HCT116 (cell line): ENCODE data around the gene TMEM219. TPM values are rescaled to one million over a fixed set of nuclear protein-coding genes. Genes with fewer than 3 reads are reported as not detected.

Experiments
- ATAC-seq: fragments of 200-7000 bp; cut with Tn5 transposase; 2 replicates; pipeline ENCODE4 v1.9.1; 2020; ENCODE audit warnings: mild to moderate bottlenecking, moderate library complexity
- BruUV-seq: library from RNA; stranded (reverse); fragments of 400-500 nt; replicated peaks from 2 replicates; lab custom pipeline; 2021; lab: Mats Ljungman, UMichigan
- CTCF ChIA-PET: fragments of 300-600 bp; sonication (Branson Sonifier 250); formaldehyde crosslinking; loops from one replicate; lab custom pipeline; 2021; ENCODE audit warnings: antibody characterized with exemption; lab: Charles Lee
- POLR2A ChIA-PET: fragments of 300-600, 350-600 bp; sonication (Branson Sonifier 250); formaldehyde crosslinking; loops from one replicate; lab custom pipeline; 2021; ENCODE audit warnings: antibody characterized with exemption; lab: Charles Lee
- RAD21 ChIA-PET, 2 experiments: fragments of 300-600 bp; sonication (Branson Sonifier 250); formaldehyde crosslinking; loops; one replicate each; lab custom pipeline; 2023; ENCODE audit warnings: low total read pairs in 2 of 2; ENCODE audit not compliant: uncharacterized antibody in 2 of 2, unreplicated experiment in 2 of 2, low non-redundant PET in 1 of 2; lab: Charles Lee
- DNase-seq: peaks from one replicate; pipeline ENCODE4 v3.0.0-alpha.2; 2010; ENCODE audit warnings: low read depth, low spot score
- H2AFZ ChIP-seq: fragments of 200-600 bp; shearing (Covaris generic), sonication (generic); 2 replicates; pipeline ENCODE4 v1.6.1; 2017; ENCODE audit warnings: low read depth, mixed run types, mixed read lengths, antibody characterized with exemption, low read length; ENCODE audit not compliant: poor library complexity, severe bottlenecking
- H3K27ac ChIP-seq: 2 replicates; pipeline ENCODE4 v1.5.1; 2012; ENCODE audit warnings: low read depth, low read length
- H3K27me3 ChIP-seq: fragments of 200-600 bp; sonication (generic); 2 replicates; pipeline ENCODE4 v1.6.1; 2016; ENCODE audit warnings: mixed run types, low read length, mixed read lengths; ENCODE audit not compliant: insufficient read depth
- H3K36me3 ChIP-seq, 2 experiments: fragments of 200-500 bp in 1 of 2; fragments of 200-600 bp in 1 of 2; sonication (Bioruptor generic) in 1 of 2; sonication (generic) in 1 of 2; 2 replicates each; pipeline versions ENCODE4 v1.5.1 to v1.6.1; 2014 to 2016; ENCODE audit warnings: low read length in 2 of 2, inconsistent platforms in 1 of 2, mixed read lengths in 1 of 2, mixed run types in 1 of 2; ENCODE audit not compliant: insufficient read depth in 2 of 2, control insufficient read depth in 1 of 2
- H3K4me1 ChIP-seq, 2 experiments: fragments of 200-600 bp in 1 of 2; sonication (generic) in 1 of 2; 2 replicates each; pipeline versions ENCODE4 v1.5.1 to v1.6.1; 2012 to 2017; ENCODE audit warnings: low read length in 2 of 2, inconsistent platforms in 1 of 2, mild to moderate bottlenecking in 1 of 2, mixed read lengths in 1 of 2, mixed run types in 1 of 2, moderate library complexity in 1 of 2; ENCODE audit not compliant: insufficient read depth in 2 of 2, control insufficient read depth in 1 of 2
- H3K4me2 ChIP-seq: fragments of 200-600 bp; sonication (generic); 2 replicates; pipeline ENCODE4 v1.6.1; 2017; ENCODE audit warnings: mixed run types, low read length, mixed read lengths
- H3K4me3 ChIP-seq, 2 experiments: fragments of 200-600 bp in 1 of 2; sonication (generic) in 1 of 2; replicated peaks in 1 of 2; 2 replicates each; pipeline ENCODE4 v1.5.1; 2011 to 2016; ENCODE audit warnings: low read length in 2 of 2, control low read depth in 1 of 2, low read depth in 1 of 2, mild to moderate bottlenecking in 1 of 2, mixed read lengths in 1 of 2, mixed run types in 1 of 2
- H3K79me2 ChIP-seq: fragments of 200-600 bp; sonication (generic); 2 replicates; pipeline ENCODE4 v1.6.1; 2017; ENCODE audit warnings: mild to moderate bottlenecking, mixed run types, low read length, moderate library complexity, mixed read lengths; ENCODE audit not compliant: insufficient read depth
- H3K9ac ChIP-seq: fragments of 200-600 bp; sonication (generic); 2 replicates; pipeline ENCODE4 v1.6.1; 2016; ENCODE audit warnings: low read length, mixed read lengths
- H3K9me2 ChIP-seq: fragments of 200-600 bp; sonication (generic), shearing (Covaris generic); 2 replicates; pipeline ENCODE4 v1.6.1; 2017; ENCODE audit warnings: mixed run types, mild to moderate bottlenecking, moderate library complexity; ENCODE audit not compliant: insufficient read depth
- H3K9me3 ChIP-seq, 2 experiments: fragments of 200-500 bp in 1 of 2; fragments of 200-600 bp in 1 of 2; sonication (Bioruptor generic) in 1 of 2; sonication (generic) in 1 of 2; 2 replicates each; pipeline ENCODE4 v1.6.1; 2014 to 2017; ENCODE audit warnings: low read length in 2 of 2, mixed read lengths in 2 of 2, inconsistent platforms in 1 of 2, low read depth in 1 of 2, mild to moderate bottlenecking in 1 of 2, mixed run types in 1 of 2, moderate library complexity in 1 of 2; ENCODE audit not compliant: control insufficient read depth in 1 of 2, insufficient read depth in 1 of 2
- H4K20me1 ChIP-seq: fragments of 200-600 bp; sonication (generic), shearing (Covaris generic); 2 replicates; pipeline ENCODE4 v1.6.1; 2017; ENCODE audit warnings: mixed run types, mild to moderate bottlenecking, moderate library complexity; ENCODE audit not compliant: insufficient read depth
- EGR1 ChIP-seq: IDR thresholded peaks from 2 replicates; pipeline ENCODE4 v1.6.1; 2012; ENCODE audit warnings: low read depth
- EZH2 ChIP-seq: fragments of 200-600 bp; sonication (generic); IDR thresholded peaks from 2 replicates; pipeline ENCODE4 v1.6.1; 2017; ENCODE audit warnings: antibody characterized with exemption, mixed run types
- FOSL1 ChIP-seq: IDR thresholded peaks from 2 replicates; pipeline ENCODE4 v1.6.1; 2012; ENCODE audit warnings: low read depth
- POLR2A ChIP-seq: IDR thresholded peaks from 2 replicates; pipeline ENCODE4 v1.7.0; 2011; ENCODE audit warnings: borderline replicate concordance; ENCODE audit not compliant: insufficient read depth, insufficient read length; ENCODE audit errors: extremely low read depth
- POLR2AphosphoS5 ChIP-seq: IDR thresholded peaks from 2 replicates; pipeline ENCODE4 v1.6.1; 2011; ENCODE audit warnings: mild to moderate bottlenecking, low read depth, low read length, moderate library complexity
- ZFX ChIP-seq: fragments of 450-650 bp; IDR thresholded peaks from 2 replicates; pipeline ENCODE4 v1.6.1; 2017
- intact Hi-C: fragments of 100-400 bp; cut with micrococcal nuclease; formaldehyde crosslinking; loops from 2 replicates; pipeline ENCODE4 v1.10.0; 2022
- total RNA-seq: library from RNA; stranded (reverse); gene quantifications from one replicate; pipeline ENCODE4 v1.2.1, GENCODE V29; 2021; ENCODE audit not compliant: unreplicated experiment
- TF ChIP-seq, protein P1 (sequence below): IDR thresholded peaks from 2 replicates; pipeline ENCODE4 v1.6.1; 2011; ENCODE audit warnings: mild to moderate bottlenecking, low read length, moderate library complexity; ENCODE audit not compliant: insufficient replicate concordance; ENCODE audit errors: extremely low read depth
- TF ChIP-seq, protein P2 (sequence below), 3 experiments: fragments of 200-600 bp in 1 of 3; sonication (generic) in 1 of 3; IDR thresholded peaks in 2 of 3; conservative IDR thresholded peaks in 1 of 3; 2 replicates each; pipeline ENCODE4 v1.5.1; 2012 to 2017; ENCODE audit warnings: low read depth in 2 of 3, low read length in 2 of 3, antibody characterized with exemption in 1 of 3, borderline replicate concordance in 1 of 3, control low read depth in 1 of 3, mild to moderate bottlenecking in 1 of 3, mixed read lengths in 1 of 3, mixed run types in 1 of 3, moderate library complexity in 1 of 3; ENCODE audit not compliant: insufficient read depth in 1 of 3

Gene TMEM219
- total RNA-seq, 1 experiment from 2014 or later, result 75.5 TPM

- Histone ChIP-seq H3K27ac (no peak overlapping the region), H3K4me2 (no peak overlapping the region), H2AFZ (no peak overlapping the region), H3K9me3 (no peaks in the 10 kb centered on the region), H3K36me3 (peaks cover 64 to 72% of the 10 kb centered on the region in 2 experiments), H3K79me2 (peaks cover 17% of the 10 kb centered on the region; the same call in 1 of the 2 replicates), H3K27me3 (no peaks in the 10 kb centered on the region), H3K4me3 (no peak overlapping the region), H3K9ac (no peak overlapping the region), H4K20me1 (no peaks in the 10 kb centered on the region), H3K4me1 (no peaks in the 10 kb centered on the region), H3K9me2 (no peaks in the 10 kb centered on the region)
- ChIA-PET CTCF (no interaction called here), POLR2A (no interaction called here), RAD21 (no interaction called here)
- ATAC-seq (no peak), DNase-seq (no peak)
- BruUV-seq, result no TSS peak
- intact Hi-C loops, result no loop called here
- TF ChIP-seq POLR2AphosphoS5 (no peak), ZFX (no peak), EGR1 (no peak), FOSL1 (no peak), EZH2 (no peak), POLR2A (no peak)
- TF ChIP-seq, protein P1, sequence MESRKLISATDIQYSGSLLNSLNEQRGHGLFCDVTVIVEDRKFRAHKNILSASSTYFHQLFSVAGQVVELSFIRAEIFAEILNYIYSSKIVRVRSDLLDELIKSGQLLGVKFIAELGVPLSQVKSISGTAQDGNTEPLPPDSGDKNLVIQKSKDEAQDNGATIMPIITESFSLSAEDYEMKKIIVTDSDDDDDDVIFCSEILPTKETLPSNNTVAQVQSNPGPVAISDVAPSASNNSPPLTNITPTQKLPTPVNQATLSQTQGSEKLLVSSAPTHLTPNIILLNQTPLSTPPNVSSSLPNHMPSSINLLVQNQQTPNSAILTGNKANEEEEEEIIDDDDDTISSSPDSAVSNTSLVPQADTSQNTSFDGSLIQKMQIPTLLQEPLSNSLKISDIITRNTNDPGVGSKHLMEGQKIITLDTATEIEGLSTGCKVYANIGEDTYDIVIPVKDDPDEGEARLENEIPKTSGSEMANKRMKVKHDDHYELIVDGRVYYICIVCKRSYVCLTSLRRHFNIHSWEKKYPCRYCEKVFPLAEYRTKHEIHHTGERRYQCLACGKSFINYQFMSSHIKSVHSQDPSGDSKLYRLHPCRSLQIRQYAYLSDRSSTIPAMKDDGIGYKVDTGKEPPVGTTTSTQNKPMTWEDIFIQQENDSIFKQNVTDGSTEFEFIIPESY, result no peak
- TF ChIP-seq, protein P2, sequence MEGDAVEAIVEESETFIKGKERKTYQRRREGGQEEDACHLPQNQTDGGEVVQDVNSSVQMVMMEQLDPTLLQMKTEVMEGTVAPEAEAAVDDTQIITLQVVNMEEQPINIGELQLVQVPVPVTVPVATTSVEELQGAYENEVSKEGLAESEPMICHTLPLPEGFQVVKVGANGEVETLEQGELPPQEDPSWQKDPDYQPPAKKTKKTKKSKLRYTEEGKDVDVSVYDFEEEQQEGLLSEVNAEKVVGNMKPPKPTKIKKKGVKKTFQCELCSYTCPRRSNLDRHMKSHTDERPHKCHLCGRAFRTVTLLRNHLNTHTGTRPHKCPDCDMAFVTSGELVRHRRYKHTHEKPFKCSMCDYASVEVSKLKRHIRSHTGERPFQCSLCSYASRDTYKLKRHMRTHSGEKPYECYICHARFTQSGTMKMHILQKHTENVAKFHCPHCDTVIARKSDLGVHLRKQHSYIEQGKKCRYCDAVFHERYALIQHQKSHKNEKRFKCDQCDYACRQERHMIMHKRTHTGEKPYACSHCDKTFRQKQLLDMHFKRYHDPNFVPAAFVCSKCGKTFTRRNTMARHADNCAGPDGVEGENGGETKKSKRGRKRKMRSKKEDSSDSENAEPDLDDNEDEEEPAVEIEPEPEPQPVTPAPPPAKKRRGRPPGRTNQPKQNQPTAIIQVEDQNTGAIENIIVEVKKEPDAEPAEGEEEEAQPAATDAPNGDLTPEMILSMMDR (IDR thresholded peaks at IDR 0.05 in 2 of 3, conservative IDR thresholded peaks at IDR 0.05 in 1 of 3; ENCODE audit: borderline replicate concordance in 1 of 3, insufficient read depth in 1 of 3, low read depth in 2 of 3, low read length in 2 of 3), result no peak
These were observed 21.7 kb downstream of the TMEM219 start for GRCh38 chr16:29983420-29984136.
